HG02852 (cell line): ENCODE data around the gene METTL1.

Experiments used
- ATAC-seq: cut with Tn5 transposase; IDR thresholded peaks from one replicate; pipeline ENCODE4 v1.9.1; 2021; ENCODE audit warnings: mild to moderate bottlenecking, moderate library complexity; ENCODE audit not compliant: unreplicated experiment

The METTL1 gene

GRCh38 chr12:57769594-57769993 lies 2.3 kb downstream of the METTL1 start:
- no peak for ATAC-seq

GRCh38 chr12:57767876-57768275 lies 4.0 kb downstream of the METTL1 start:
- ATAC-seq: no peak

GRCh38 chr12:57767305-57767698 lies 4.6 kb downstream of the METTL1 start:
- no peak for ATAC-seq

- ATAC-seq: no peak
Measured at GRCh38 chr12:57766464-57767304, 5.2 kb downstream of the METTL1 start, which contains the start of gene CYP27B1. Gene CYP27B1, minus strand, starts transcription at chr12:57767078. Its CDS starts 37 bp downstream, at chr12:57767041.

- ATAC-seq: peak; percentile 10
Measured at GRCh38 chr12:57765698-57766463, 6.0 kb downstream of the METTL1 start.

GRCh38 chr12:57765003-57765697 lies 6.8 kb downstream of the METTL1 start:
- peak; percentile 54 for ATAC-seq

- ATAC-seq: no peak
Measured at GRCh38 chr12:57764662-57765002, 7.3 kb downstream of the METTL1 start.

- no peak for ATAC-seq
Measured at GRCh38 chr12:57763881-57764661, 7.8 kb downstream of the METTL1 start.

GRCh38 chr12:57762463-57762862 lies 9.4 kb downstream of the METTL1 start:
- no peak for ATAC-seq

- no peak for ATAC-seq
Measured at GRCh38 chr12:57761391-57761998, 10.4 kb downstream of the METTL1 start.

- no peak for ATAC-seq
Measured at GRCh38 chr12:57760347-57760982, 11.4 kb downstream of the METTL1 start.

- no peak for ATAC-seq
Measured at GRCh38 chr12:57759360-57759980, 12.4 kb downstream of the METTL1 start.

- ATAC-seq: no peak
Measured at GRCh38 chr12:57758552-57759359, 13.1 kb downstream of the METTL1 start.

- no peak for ATAC-seq
Measured at GRCh38 chr12:57757771-57758170, 14.1 kb downstream of the METTL1 start.

GRCh38 chr12:57756406-57757341 lies 15.2 kb downstream of the METTL1 start:
- ATAC-seq: peak; percentile 18

GRCh38 chr12:57755454-57756372 lies 16.2 kb downstream of the METTL1 start:
- ATAC-seq: no peak

- no peak for ATAC-seq
Measured at GRCh38 chr12:57755194-57755453, 16.8 kb downstream of the METTL1 start.
